ENCODE measurements around the gene FOLR1.
"Not testable (repeated sequence)": the region's sequence is repeated elsewhere in the genome, so short reads cannot be mapped to it uniquely, and the experiment has no call there.

The FOLR1 gene

GRCh38 chr11:72174302-72175070 lies 17.5 kb upstream of the FOLR1 start:
- no peak overlapping the region for H3K4me3 ChIP-seq (ENCODE audit: low read depth, low read length)
- in situ Hi-C loops (cut with HindIII; ENCODE audit: low sequenced_read_pairs): no loop called here
- TF ChIP-seq CTCF (IDR thresholded peaks at IDR 0.05; ENCODE audit: low read depth, low read length, missing control alignments): no peak
- DNase-seq (ENCODE audit: low read depth): no peak

- TF ChIP-seq CTCF (IDR thresholded peaks at IDR 0.05; ENCODE audit: low read depth, low read length, missing control alignments): no peak
- H3K4me3 ChIP-seq (ENCODE audit: low read depth, low read length): no peak overlapping the region
- DNase-seq (ENCODE audit: low read depth): no peak
- in situ Hi-C loops (cut with HindIII; ENCODE audit: low sequenced_read_pairs): no loop called here
These were observed 14.3 kb upstream of the FOLR1 start for GRCh38 chr11:72177656-72178055.

- no peak overlapping the region for H3K4me3 ChIP-seq (ENCODE audit: low read depth, low read length)
- in situ Hi-C loops (cut with HindIII; ENCODE audit: low sequenced_read_pairs): no loop called here
- no peak for TF ChIP-seq CTCF (IDR thresholded peaks at IDR 0.05; ENCODE audit: low read depth, low read length, missing control alignments)
- no peak for DNase-seq (ENCODE audit: low read depth)
These were observed 12.7 kb upstream of the FOLR1 start for GRCh38 chr11:72179049-72179803.

- H3K4me3 ChIP-seq (ENCODE audit: low read depth, low read length): no peak overlapping the region
- in situ Hi-C loops (cut with HindIII; ENCODE audit: low sequenced_read_pairs): no loop called here
- DNase-seq (ENCODE audit: low read depth): no peak
- no peak for TF ChIP-seq CTCF (IDR thresholded peaks at IDR 0.05; ENCODE audit: low read depth, low read length, missing control alignments)
These were observed 12.0 kb upstream of the FOLR1 start for GRCh38 chr11:72179804-72180396.

- in situ Hi-C loops (cut with HindIII; ENCODE audit: low sequenced_read_pairs); H3K4me3 ChIP-seq (ENCODE audit: low read depth, low read length); DNase-seq (ENCODE audit: low read depth): not testable (repeated sequence)
These were observed 10.9 kb upstream of the FOLR1 start for GRCh38 chr11:72180892-72181552.

DNA sequence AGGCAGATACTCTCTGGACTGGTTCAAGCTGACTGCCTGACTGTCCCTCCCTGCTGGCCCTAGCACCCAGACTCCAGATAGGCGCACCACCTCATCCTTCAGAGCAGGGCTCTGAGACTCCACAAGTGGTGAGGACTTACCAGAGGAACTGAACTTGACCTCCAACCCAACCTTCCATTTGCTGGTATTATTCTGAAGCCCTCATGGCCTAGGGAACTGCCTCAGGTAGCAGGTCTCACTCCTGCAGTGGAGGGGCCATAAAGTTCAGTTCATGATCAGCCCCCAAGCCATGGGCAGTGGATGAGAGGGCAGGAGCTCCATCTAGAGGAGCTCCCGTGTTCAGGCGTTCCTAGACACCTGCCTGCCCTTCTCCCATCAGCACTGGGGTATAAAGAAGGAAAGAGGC lies 10.4 kb upstream of the FOLR1 start:
- in situ Hi-C loops (cut with HindIII; ENCODE audit: low sequenced_read_pairs); DNase-seq (ENCODE audit: low read depth): not testable (repeated sequence)

GRCh38 chr11:72188267-72188666 lies 3.7 kb upstream of the FOLR1 start:
- TF ChIP-seq CTCF (IDR thresholded peaks at IDR 0.05; ENCODE audit: low read depth, low read length, missing control alignments): no peak
- no peak for DNase-seq (ENCODE audit: low read depth)
- in situ Hi-C loops (cut with HindIII; ENCODE audit: low sequenced_read_pairs): no loop called here
- no peak overlapping the region for H3K4me3 ChIP-seq (ENCODE audit: low read depth, low read length)

More for the DNA sequence above, 10.4 kb upstream of the FOLR1 start:
- not testable (repeated sequence) for H3K4me3 ChIP-seq (ENCODE audit: low read depth, low read length)
